UCSD-AML1 (cell line): ENCODE results near the gene ASIC2.
"Not testable (repeated sequence)": the region's sequence is repeated elsewhere in the genome, so short reads cannot be mapped to it uniquely, and the experiment has no call there.

Experiments
- DNase-seq: peaks from one replicate; lab custom pipeline; 2025; ENCODE audit not compliant: unreplicated experiment; lab: John Stamatoyannopoulos, UW

Gene ASIC2

DNA sequence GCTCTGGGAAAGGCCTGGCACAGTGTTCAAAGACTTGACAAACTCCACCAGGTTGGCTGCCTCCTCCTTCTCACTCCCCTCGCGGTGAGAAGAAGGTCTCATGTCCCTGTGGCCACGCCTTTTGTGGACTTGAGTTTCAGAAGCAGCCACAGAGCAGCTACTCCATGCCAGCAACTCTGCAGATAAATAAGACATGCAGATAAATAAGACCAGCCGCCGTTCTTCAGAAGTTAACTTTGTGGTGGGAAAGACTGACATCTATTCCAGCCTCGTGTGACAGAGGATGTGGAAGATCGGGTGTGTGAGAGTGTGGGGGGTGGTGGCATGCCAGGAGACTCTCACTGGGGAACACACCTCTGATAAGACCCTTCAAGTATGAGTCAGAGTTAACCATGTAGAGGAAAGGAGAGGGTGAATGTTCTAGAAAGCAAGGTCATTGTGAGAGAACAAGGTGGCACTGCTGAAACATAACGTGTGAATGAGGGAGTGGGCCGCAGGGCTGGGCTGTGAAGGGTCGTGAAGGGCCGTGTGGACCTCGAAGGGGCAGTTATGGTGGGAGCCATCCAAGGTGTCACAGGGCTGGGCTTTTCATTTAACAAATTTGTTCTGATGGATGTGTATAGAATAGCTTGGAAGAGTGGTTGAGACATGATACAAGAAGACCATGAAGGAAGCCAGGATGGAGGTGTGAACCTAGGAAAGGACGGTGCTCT lies 300.6 kb downstream of the ASIC2 start:
- no peak for DNase-seq

DNA sequence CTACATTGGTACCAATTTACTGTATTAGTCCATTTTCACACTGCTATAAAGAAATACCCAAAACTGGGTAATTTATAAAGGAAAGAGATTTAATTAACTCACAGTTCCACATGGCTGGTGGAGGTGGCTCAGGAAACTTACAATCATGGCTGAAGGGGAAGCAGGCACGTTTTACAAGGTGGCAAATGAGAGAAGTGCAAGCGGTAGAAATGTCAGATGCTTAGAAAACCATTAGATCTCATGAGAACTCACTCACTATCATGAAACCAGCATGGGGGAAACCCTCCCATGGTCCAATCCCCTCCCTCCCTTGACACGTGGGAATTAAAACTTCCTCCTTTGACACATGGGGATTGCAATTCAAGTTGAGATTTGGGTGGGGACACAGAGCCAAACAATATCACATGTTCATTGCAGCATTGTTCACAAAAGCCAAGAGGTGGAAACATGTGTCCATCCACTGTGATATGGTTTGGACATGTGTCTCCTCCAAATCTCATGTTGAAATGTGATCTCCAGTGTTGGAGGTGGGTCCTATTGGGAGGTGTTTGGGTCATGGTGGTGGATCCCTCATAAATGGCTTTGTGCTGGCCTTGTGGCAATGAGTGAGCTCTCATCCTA lies 304.5 kb downstream of the ASIC2 start:
- DNase-seq, result no peak

DNA sequence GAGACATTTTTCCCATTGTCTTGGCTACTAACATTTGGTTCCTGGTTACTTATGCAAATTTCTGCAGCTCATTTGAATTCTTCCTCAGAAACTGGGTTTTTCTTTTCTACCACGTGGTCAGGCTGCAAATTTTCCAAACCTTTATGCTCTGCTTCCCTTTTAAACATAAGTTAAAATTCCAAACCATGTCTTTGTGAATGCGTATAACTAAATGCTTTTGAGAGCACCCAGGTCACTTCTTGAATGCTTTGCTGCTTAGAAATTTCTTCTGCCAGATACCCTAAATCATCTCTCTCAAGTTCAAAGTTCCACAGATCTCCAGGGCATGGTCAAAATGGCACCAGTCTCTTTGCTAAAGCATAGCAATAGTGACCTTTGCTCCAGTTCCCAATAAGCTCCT lies 305.2 kb downstream of the ASIC2 start:
- DNase-seq, result not testable (repeated sequence)

DNA sequence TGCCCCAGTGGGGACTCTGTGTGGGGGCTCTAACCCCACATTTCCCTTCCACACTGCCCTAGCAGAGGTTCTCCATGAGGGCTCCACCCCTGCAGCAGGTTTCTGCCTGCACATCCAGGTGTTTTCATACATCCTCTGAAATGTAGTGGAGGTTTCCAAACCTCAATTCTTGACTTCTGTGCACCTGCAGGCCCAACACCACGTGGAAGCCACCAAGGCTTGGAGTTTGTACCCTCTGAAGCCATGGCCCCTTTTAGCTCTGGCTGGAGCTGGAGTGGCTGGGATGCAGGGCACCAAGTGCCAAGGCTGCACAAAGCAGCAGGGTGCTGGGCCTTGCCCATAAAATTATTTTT lies 305.7 kb downstream of the ASIC2 start:
- not testable (repeated sequence) for DNase-seq

DNA sequence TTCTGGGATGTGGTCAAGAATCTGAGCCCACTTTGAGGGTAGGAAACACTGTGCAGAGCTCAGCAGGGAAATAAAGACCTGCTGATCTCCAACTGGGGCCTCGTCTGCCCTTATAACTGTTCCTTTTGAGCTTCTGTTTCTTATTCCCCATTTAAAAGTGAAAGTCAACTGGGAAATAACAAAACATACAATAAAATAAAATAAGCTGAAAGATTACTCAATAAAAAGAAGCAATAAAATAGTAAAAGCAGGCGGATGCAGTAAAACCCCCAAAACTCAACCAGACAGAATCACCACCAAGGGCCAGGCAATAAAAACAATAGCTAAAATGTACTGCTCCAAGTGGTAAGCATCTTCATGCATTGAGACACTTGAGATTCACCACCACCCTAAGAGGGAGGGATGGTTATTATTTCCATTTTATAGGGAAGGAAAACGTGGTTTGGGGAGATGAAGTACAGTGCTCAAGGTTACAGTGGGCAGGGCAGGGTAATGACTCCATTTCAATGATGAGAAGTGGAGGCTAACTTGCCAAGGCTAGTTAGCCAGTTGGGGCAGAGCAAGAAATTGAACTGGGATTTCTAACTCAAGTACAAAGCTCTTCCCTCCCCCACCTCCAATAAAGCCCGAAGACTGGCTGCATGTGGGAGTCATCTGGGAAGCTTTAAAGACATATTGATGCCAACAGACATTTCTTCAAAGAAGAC lies 307.9 kb downstream of the ASIC2 start:
- DNase-seq, result no peak

DNA sequence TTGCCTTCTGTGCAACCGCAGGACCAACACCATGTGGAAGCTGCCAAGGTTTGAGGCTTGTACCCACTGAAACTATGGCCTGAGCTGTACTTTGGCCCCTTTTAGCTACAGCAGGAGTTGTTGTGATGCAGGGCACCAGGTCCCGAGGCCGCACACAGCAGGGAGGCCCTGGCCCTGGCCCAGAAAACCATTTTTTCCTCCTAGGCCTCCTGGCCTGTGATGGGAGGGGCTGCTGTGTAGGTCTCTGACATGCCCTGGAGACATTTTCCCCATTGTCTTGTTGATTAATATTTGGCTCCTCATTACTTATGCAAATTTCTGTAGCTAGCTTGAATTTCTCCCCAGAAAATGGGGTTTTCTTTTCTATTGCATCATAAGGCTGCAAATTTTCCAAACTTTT lies 311.5 kb downstream of the ASIC2 start:
- DNase-seq, result not testable (repeated sequence)

DNA sequence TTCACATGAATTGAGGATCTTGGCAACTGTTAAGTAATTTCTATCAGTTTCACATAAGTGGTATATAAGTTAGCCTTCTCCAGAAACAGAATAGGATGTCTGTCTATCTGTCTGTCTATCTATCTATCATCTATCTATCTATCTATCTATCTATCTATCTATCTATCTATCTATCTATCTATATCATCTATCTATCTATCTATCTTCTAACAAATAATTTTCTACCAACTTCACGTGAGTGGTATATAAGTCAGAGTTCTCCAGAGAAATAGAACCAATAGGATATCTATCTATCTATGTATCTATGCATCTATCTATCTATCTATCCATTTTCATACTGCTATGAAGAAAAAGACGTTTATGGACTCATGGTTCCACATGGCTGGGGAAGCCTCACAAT lies 312.9 kb downstream of the ASIC2 start:
- no peak for DNase-seq

DNA sequence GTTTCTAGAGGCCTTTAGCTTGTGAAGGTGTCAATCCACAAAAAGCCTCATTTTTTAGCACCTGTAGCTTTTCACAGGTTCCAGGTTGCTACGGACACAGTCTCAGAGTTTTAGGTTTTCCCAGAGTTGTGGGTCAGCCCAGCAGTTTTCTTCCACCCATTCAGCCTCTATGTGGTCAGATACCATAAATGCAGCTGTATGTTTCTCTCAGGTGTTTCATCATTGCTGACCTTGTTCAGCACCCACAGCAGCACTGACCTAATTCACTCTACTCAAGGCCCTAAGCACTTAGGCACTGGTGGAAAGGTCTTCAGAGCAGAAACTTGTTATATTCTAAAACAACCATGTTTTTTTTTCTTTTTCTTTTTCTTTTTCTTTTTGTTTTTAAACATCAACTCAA lies 316.5 kb downstream of the ASIC2 start:
- DNase-seq, result no peak

DNA sequence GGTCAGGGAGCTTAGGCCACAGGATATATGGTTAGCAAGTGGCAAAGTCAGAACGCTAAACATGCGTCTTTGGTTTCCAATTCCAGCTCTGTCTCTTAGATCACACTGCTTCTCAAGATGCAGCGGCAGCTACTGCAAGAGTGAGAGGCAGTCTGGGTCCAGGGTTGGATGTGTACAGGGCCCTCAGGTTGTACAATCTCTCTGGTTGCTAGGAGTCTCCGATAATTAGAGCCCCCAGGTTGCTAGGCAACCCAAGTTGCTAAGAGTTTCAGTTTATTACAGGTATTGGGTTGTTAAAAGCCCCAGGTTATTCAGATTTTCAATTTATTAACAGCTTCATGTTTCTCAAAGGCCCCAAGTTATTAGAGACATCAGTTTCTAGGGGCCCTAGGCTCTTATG lies 317.0 kb downstream of the ASIC2 start:
- DNase-seq, result no peak

DNA sequence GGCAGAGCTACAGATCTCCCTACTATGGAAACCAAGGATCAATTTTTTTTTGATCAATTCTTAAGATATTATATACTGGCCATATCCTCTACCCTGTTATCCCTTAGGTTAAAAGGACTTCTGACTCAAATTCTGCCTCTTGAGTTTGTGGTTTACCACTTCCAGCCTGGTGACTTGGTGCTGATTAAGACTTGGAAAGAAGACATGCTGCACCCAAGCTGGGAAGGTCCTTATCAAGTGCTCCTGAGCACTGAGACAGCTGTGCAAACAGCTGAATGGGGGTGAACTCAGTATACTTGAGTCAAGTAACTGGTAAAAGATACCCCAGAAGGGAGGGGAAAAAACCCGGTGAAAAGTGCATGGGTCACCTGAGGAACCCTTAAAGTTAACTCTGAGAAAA lies 321.9 kb downstream of the ASIC2 start:
- peak; percentile 18 for DNase-seq

DNA sequence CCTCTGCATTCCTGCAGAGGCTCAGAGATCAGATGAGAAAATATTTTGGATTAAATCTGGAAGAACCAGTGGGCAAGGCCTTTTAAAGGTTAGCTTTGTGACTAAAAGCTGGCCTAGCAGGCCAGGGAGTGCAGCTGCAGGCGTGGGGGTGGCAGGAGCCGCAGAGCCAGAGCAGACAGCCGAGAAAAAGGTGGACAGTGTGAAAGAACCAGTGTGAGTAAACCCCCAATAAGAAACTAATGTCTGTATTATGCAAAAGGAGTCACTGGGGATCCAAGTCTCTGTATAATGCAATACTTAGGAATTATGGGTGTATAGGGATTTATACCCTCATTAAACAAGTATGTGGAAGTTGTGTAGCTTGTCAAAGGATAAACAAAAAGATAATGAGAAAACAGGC lies 322.8 kb downstream of the ASIC2 start:
- DNase-seq, result no peak

DNA sequence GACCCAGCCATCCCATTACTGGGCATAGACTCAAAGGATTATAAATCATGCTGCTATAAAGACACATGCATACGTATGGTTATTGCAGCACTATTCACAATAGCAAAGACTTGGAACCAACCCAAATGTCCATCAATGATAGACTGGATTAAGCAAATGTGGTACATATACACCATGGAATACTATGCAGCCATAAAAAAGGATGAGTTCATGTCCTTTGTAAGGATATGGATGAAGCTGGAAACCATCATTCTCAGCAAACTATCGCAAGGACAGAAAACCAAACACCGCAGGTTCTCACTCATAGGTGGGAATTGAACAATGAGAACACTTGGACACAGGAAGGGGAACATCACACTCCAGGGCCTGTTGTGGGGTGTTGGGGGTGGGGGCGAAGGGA lies 323.9 kb downstream of the ASIC2 start:
- DNase-seq, result not testable (repeated sequence)

DNA sequence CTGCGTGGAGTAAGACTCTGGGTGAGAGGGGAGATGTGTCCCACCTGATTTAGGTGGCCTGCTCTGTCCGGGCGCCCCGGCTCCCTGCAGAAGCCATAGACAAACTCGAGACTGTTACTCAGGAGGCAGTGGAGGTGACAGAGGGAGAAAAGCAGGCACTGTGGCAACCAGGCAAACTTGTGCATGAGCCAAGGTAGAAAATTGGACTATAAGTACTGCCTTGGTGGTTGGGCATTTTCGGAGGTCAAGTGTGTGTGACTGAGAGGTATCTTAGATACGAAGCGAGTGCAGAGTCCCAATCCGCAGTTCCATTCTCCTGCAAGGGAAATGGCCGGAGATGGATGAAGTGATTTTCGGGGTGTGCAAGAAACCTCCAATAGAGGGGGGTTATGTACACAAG lies 328.6 kb downstream of the ASIC2 start:
- no peak for DNase-seq
